Measurements from ENCODE around the gene SRP9. TPM values are rescaled to one million over a fixed set of nuclear protein-coding genes. Genes with fewer than 3 reads are reported as not detected.
A peak's percentile ranks its signal among the peaks of the same experiment; 100 is the strongest.
"Not testable (repeated sequence)": the region's sequence is repeated elsewhere in the genome, so short reads cannot be mapped to it uniquely, and the experiment has no call there.

SRP9 gene
- total RNA-seq, 4 donors from 2014 or later, result 115 to 229 (median 175) TPM

- TF ChIP-seq POLR2A (IDR thresholded peaks at IDR 0.05), result no peak
- TF ChIP-seq, protein P1, sequence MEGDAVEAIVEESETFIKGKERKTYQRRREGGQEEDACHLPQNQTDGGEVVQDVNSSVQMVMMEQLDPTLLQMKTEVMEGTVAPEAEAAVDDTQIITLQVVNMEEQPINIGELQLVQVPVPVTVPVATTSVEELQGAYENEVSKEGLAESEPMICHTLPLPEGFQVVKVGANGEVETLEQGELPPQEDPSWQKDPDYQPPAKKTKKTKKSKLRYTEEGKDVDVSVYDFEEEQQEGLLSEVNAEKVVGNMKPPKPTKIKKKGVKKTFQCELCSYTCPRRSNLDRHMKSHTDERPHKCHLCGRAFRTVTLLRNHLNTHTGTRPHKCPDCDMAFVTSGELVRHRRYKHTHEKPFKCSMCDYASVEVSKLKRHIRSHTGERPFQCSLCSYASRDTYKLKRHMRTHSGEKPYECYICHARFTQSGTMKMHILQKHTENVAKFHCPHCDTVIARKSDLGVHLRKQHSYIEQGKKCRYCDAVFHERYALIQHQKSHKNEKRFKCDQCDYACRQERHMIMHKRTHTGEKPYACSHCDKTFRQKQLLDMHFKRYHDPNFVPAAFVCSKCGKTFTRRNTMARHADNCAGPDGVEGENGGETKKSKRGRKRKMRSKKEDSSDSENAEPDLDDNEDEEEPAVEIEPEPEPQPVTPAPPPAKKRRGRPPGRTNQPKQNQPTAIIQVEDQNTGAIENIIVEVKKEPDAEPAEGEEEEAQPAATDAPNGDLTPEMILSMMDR (IDR thresholded peaks at IDR 0.05), result no peak
- Histone ChIP-seq H3K4me3 (no peak overlapping the region), H3K27ac (peak overlapping the region in 3 of 4 donors; percentile 1 to 68 (median 59)), H3K4me1 (peaks cover 0 to 33% (median 6%) of the 10 kb centered on the region in 3 donors), H3K27me3 (no peaks in the 10 kb centered on the region), H3K9me3 (no peaks in the 10 kb centered on the region), H3K36me3 (no peaks in the 10 kb centered on the region)
- intact Hi-C loops (cut with DNase I), result no loop called here
- no peak for DNase-seq
- 65 to 68% methylated on average over 8 to 9 of the region's 9 CpGs for WGBS, 2 donors
These were observed 21.8 kb upstream of the SRP9 start for GRCh38 chr1:225755671-225756319.

DNA sequence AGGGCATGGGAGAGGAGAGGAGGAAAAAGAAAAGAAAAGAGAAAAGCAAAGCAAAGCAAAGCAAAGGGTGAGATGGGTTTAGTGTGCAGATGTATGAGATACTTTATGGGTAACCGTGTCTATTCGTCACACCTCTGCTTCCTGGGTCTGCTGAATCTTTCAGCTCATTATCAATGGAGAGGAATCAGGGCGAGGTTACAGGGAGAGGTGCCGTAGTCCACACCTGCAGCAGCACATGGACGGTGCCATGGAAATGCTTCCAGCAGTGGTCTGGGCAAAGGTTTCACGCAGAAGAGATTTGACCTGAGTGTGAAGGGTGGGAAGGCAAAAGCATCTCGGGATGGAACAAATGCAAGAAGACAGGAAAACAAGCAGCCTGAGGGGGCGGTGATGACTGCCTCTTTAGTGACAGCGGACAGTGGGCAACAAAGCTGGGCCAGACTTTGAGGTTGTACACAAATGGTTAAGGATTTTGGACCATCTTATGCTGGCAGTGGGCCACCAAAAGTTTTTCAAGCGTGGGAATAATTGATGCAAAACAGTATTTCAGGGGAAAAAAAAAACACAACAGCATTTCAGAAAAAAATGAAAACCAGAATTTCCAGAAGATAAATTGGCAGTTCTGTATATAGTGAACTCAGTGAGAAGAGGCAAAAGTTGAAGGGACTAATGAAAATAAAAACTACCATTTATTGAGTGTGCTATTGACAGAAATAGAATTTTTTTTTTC is 19.5 kb upstream of the SRP9 start:
- no peaks in the 10 kb centered on the region for H3K36me3 ChIP-seq
- DNase-seq, result no peak
- intact Hi-C loops (cut with DNase I), result no loop called here
- no peak overlapping the region for H3K27ac ChIP-seq
- no peaks in the 10 kb centered on the region for H3K9me3 ChIP-seq
- TF ChIP-seq, protein P1 (IDR thresholded peaks at IDR 0.05), result no peak
- no peak for TF ChIP-seq POLR2A (IDR thresholded peaks at IDR 0.05)
- WGBS, 2 donors, result 64 to 72% methylated on average over 10 of the region's 10 CpGs
- no peak overlapping the region for H3K4me3 ChIP-seq
- peaks cover 0 to 25% (median 3%) of the 10 kb centered on the region in 3 donors for H3K4me1 ChIP-seq
- H3K27me3 ChIP-seq, result no peaks in the 10 kb centered on the region

- H3K36me3 ChIP-seq; H3K27me3 ChIP-seq; H3K4me3 ChIP-seq; H3K9me3 ChIP-seq; intact Hi-C loops (cut with DNase I); H3K27ac ChIP-seq; DNase-seq: not testable (repeated sequence)
- 84 to 90% methylated on average over 5 of the region's 5 CpGs for WGBS, 2 donors
- H3K4me1 ChIP-seq, result peaks cover 6 to 40% (median 12%) of the 10 kb centered on the region in 3 donors
These were observed 17.7 kb upstream of the SRP9 start for GRCh38 chr1:225759972-225760371.

DNA sequence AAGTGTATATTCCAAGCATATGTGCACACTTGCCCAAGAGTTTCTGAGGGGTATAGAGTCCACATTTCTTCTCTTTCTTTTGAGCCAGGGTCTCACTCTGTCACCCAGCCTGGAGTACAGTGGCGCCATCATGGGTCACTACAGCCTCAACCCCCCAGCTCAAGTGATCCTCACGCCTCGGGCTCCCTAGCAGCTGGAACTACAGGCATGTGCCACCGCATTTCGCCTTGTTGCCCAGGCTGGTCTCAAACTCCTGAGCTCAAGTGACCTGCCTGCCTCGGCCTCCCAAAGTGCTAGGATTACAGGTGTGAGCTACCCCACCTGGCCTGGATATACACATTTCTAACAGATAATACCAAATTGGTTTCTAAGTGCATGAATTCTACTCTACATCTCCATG is 17.1 kb upstream of the SRP9 start:
- no peak for DNase-seq
- Histone ChIP-seq H3K36me3 (no peaks in the 10 kb centered on the region), H3K9me3 (no peaks in the 10 kb centered on the region), H3K27ac (no peak overlapping the region), H3K4me1 (peaks cover 6 to 37% (median 12%) of the 10 kb centered on the region in 3 donors), H3K4me3 (no peak overlapping the region), H3K27me3 (no peaks in the 10 kb centered on the region)
- TF ChIP-seq POLR2A (IDR thresholded peaks at IDR 0.05), result no peak
- TF ChIP-seq, protein P1 (IDR thresholded peaks at IDR 0.05), result no peak
- WGBS, 2 donors, result 83 to 94% methylated on average over 6 of the region's 6 CpGs
- intact Hi-C loops (cut with DNase I), result no loop called here

DNA sequence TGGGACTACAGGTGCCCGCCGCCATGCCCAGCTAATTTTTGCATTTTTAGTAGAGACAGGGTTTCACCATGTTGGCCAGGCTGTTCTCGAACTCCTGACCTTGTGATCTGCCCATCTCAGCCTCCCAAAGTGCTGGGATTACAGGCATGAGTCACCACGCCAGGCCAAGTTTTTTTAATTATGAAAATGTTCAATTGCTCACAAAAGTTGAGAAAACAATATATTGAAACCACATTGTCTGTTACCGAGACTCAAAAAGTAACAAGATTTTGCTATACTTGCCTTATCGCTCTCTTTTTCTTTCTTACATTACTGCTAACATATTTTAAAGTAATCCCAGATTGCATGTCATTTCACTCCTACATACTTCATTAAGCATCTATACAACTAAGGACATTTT is 16.2 kb upstream of the SRP9 start:
- H3K36me3 ChIP-seq; DNase-seq; intact Hi-C loops (cut with DNase I); H3K4me3 ChIP-seq; H3K9me3 ChIP-seq; H3K27me3 ChIP-seq: not testable (repeated sequence)
- peak overlapping the region in 1 of 4 donors; percentile 21 for H3K27ac ChIP-seq
- H3K4me1 ChIP-seq, result peaks cover 6 to 39% (median 17%) of the 10 kb centered on the region in 3 donors
- WGBS, 2 donors, result 84 to 89% methylated on average over 4 to 6 of the region's 6 CpGs

GRCh38 chr1:225762002-225762441 is 15.6 kb upstream of the SRP9 start:
- Histone ChIP-seq H3K4me3 (no peak overlapping the region), H3K27ac (peak overlapping the region in 1 of 4 donors; percentile 21), H3K4me1 (peaks cover 11 to 45% (median 23%) of the 10 kb centered on the region in 3 donors), H3K27me3 (no peaks in the 10 kb centered on the region), H3K9me3 (no peaks in the 10 kb centered on the region), H3K36me3 (no peaks in the 10 kb centered on the region)
- 62 to 90% methylated on average over 2 to 5 of the region's 5 CpGs for WGBS, 2 donors
- TF ChIP-seq POLR2A (IDR thresholded peaks at IDR 0.05), result no peak
- TF ChIP-seq, protein P1 (IDR thresholded peaks at IDR 0.05), result no peak
- no peak for DNase-seq
- intact Hi-C loops (cut with DNase I), result no loop called here
